ENCODE data around the gene DFFA.
A peak's percentile ranks its signal among the peaks of the same experiment; 100 is the strongest.

DFFA gene

DNA sequence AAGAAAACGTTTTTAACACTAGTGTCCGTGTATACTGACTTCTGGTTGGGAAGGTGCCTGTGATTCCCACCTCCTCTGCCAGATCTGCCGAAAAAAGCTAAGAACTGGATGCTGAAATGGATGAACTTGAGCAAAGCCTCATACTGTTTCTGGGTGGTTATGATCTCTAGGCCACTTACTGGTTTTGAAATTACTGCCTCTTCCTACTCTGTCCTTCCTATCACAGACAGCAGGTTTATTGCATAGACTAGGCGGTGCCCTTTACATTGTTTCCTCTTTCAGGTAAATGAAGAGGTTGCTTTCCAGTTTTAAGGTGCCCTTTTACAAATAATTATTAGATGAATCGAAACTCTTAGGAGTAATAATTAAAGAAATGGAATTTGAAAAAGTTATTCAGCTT is 29.9 kb upstream of the DFFA start:
- H3K4me3 ChIP-seq (ENCODE audit: low read length) = no peak overlapping the region

DNA sequence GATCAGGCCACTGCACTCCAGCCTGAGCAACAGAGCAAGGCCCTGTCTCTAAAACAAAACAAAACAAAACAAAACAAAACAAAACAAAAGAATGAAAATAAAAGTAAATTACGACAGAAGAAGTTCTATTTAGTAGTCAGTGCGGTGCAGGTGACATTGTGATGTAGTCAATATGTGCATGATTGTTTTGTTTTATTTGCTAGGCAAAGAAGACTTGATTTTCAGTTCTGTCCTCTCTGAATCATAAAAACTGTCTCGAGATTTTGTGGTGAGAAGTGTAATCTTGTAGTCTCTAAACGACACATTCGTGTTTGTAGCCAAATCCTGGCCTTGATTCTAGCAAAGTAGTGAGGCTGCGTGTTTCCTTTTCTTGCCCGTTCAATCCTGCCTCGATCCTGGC is 25.9 kb upstream of the DFFA start:
- TF ChIP-seq, protein P1, sequence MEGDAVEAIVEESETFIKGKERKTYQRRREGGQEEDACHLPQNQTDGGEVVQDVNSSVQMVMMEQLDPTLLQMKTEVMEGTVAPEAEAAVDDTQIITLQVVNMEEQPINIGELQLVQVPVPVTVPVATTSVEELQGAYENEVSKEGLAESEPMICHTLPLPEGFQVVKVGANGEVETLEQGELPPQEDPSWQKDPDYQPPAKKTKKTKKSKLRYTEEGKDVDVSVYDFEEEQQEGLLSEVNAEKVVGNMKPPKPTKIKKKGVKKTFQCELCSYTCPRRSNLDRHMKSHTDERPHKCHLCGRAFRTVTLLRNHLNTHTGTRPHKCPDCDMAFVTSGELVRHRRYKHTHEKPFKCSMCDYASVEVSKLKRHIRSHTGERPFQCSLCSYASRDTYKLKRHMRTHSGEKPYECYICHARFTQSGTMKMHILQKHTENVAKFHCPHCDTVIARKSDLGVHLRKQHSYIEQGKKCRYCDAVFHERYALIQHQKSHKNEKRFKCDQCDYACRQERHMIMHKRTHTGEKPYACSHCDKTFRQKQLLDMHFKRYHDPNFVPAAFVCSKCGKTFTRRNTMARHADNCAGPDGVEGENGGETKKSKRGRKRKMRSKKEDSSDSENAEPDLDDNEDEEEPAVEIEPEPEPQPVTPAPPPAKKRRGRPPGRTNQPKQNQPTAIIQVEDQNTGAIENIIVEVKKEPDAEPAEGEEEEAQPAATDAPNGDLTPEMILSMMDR (conservative IDR thresholded peaks at IDR 0.05; ENCODE audit: low read length) = no peak
- DNase-seq (ENCODE audit: low read depth) = no peak
- H3K4me3 ChIP-seq (ENCODE audit: low read length) = no peak overlapping the region

More for the DNA sequence above, 29.9 kb upstream of the DFFA start:
- DNase-seq (ENCODE audit: low read depth) = no peak
- TF ChIP-seq, protein P1 (conservative IDR thresholded peaks at IDR 0.05; ENCODE audit: low read length) = no peak

DNA sequence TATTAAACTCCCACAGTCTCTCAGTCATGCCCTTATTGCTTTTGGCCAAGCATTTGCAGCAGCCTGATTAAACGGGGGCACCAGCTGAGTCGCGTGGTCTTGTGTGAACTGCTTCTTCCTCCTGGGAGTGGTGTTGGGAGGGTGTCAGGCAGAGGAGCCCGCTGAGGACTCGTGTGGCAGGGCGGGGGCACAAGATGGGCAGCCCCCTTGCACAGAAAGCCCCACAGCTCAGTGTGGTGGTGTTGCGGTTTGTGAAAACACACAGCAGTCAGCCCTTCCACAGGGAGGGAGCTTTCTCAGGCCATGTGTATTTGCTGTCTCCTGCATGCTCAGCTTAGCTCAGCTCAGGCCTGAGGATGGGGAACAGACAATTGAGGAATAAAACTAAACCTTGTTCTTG is 24.8 kb upstream of the DFFA start:
- DNase-seq (ENCODE audit: low read depth) = no peak
- no peak overlapping the region for H3K4me3 ChIP-seq (ENCODE audit: low read length)

DNA sequence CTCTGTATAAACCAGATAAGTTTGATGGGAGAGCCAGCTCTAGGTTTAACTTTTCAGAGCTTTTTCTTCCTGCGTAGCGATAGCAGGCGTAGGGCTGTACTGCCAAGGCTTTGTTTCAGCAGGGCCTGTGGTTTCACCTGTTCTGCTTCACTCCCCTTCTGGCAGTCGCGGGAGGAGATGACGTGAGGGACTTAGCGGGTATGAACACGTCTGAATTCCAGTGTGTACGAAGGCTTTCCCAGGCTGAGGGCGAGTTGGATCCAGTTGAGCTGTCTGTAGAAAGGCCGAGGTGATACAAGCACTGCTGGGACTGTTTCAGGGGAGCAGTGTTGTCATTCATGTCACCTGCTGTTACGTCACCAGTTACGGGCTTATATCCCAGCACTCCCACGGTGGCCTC is 23.6 kb upstream of the DFFA start:
- TF ChIP-seq, protein P1 (conservative IDR thresholded peaks at IDR 0.05; ENCODE audit: low read length) = no peak
- H3K4me3 ChIP-seq (ENCODE audit: low read length) = no peak overlapping the region
- DNase-seq (ENCODE audit: low read depth) = no peak

More for the DNA sequence above, 24.8 kb upstream of the DFFA start:
- TF ChIP-seq, protein P1 (conservative IDR thresholded peaks at IDR 0.05; ENCODE audit: low read length) = no peak

DNA sequence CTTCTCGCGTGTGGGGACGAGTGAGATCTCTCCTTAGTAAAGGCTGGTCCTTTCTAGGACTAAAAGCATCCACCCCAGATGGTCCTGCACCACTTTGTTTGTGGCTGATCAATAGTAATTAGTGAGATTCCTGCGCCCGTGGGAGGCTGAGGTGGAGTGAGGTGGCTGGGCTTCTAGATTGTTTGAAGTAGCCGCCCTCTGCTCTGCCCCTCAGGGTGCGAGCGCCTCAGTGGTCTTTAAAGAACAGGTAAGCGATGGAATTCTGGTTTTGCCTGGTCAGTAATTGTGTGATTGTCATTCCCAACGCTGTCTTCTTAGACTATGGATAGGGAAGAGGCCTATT is 23.1 kb upstream of the DFFA start:
- peak overlapping the region; percentile 35 for H3K4me3 ChIP-seq (ENCODE audit: low read length)
- DNase-seq (ENCODE audit: low read depth) = no peak
- TF ChIP-seq, protein P1 (conservative IDR thresholded peaks at IDR 0.05; ENCODE audit: low read length) = no peak

DNA sequence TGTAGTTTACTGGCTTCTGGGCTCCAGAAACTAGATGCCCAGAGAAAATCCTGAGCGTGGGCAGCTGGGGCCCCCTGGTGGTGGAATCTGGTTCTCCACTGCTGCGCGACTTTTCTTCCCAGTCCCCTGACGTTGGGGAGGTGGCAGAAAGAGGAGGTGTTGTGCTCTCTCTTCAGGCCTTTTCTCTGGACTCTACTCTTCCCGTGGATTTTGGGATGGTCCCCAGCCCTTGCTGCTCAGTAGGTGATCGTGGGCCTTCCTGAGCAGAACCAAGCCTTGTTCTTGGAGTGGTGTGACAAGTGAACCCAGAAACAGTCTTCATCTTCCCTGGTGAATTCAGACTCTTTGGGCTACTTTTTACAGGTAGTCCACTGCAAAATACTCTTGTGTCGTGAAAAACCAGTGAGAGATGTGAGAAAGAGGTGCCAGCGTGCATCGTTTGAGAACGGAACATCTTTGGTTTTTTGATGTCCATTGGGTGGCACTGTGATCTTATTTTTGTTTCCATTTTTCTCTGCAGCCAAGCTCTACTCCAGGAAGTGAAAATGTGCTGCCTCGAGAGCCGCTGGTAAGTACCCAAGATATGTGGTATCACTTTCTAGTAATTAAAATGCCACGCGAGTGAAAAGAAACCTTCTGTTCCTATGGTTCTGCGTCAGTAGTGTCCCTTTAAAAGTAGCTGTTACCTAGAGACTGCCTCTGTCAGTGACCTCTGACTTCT is 22.6 kb upstream of the DFFA start:
- peak overlapping the region; percentile 35 for H3K4me3 ChIP-seq (ENCODE audit: low read length)

DNA sequence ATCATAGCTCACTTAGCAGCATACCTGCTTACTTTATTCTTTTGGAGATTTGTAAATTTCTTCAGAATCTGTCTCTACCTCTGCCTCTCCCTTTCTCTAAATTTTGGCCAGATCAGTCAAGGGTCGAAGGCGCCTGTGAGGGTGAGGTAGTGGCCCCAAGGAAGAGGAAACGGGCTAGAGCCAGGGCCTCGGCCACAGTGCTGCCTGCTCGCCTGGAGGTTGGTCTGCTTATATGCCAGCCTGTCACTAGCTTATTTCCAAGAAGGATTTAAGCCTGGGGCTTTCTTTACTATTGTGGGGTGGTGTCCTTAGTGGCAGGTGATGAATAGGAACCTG is 22.1 kb upstream of the DFFA start:
- no peak for DNase-seq (ENCODE audit: low read depth)
- TF ChIP-seq, protein P1 (conservative IDR thresholded peaks at IDR 0.05; ENCODE audit: low read length) = no peak
- no peak overlapping the region for H3K4me3 ChIP-seq (ENCODE audit: low read length)

More for the DNA sequence above, 22.6 kb upstream of the DFFA start:
- TF ChIP-seq, protein P1 (conservative IDR thresholded peaks at IDR 0.05; ENCODE audit: low read length) = peak; percentile 80
- DNase-seq (ENCODE audit: low read depth) = peak; percentile 68

All from AG10803 (cell line).